ENCODE results near the gene NAIF1.

NAIF1 gene

DNA sequence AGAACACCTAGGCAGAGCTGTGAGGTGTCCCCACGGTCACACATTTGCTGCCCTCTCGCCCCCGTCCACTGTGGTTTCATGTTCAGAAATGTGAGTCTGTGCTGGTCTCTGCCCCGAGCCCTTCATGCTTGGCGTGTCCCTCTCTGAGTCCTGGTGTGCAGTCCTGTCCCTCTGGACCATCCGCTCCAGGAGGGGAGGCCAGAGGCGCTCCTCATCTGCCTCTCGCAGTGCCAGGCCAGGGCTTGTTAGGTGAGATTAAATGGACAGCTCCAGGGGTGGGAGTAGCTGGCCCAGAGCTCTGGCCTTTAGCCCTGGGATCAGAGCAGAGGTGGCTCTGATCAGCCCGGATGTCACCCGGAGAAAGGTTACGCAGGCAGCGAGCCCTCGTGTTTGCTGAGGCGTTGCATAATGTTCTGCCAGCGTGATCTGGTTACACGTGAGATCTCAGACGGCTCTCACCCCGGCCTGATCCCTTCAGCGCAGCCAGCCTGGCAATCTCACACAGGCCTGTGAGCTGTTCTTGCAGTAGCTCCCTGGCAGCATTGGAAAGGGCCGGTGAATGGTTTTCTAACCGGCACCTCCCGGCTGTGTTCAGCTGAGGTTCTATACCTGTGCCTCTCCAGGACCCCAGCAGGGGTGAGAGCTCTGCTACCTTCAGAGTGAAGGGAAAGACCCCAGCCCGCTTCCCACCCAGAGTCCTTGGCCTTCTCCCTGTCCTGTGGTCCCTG is 35.9 kb upstream of the NAIF1 start:
- DNase-seq = peak in 10 of 56 donors; percentile 24 to 56 (median 32)

DNA sequence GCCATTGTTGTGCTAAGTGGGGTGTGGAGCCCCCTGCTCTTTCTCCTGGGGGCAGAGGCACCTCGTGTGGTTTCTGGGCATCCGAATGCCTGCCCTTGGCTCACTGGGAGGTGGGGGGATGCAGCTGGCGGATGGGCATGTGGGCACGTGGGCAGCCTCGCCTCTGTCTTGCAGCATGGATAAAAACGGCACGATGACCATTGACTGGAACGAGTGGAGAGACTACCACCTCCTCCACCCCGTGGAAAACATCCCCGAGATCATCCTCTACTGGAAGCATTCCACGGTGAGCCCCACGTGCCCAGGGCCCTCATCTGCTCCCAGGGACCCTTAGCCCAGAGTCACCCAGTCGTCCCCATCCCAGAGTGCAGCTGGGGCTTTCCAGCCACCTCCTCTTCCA is 35.1 kb upstream of the NAIF1 start:
- DNase-seq = no peak

DNA sequence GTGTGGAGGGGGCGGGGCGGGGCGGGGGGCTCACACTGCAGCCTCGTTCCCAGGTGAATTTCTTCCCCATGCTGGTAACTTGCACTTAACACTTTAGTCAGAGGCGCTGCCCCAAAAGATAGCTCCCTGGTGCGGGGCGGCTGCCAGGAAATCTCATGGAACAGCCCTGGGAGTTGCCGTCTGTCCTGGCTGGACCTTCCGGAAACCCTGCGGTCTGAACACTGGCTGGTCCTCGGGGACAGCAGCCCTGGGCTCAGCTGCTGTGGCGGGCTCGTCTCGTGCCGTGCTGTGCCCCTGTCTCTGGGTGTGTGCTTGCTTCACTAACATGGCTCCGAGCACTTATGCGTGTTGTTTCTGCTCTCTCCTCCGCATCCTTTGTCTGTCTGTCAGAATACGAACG is 34.6 kb upstream of the NAIF1 start:
- no peak for DNase-seq

DNA sequence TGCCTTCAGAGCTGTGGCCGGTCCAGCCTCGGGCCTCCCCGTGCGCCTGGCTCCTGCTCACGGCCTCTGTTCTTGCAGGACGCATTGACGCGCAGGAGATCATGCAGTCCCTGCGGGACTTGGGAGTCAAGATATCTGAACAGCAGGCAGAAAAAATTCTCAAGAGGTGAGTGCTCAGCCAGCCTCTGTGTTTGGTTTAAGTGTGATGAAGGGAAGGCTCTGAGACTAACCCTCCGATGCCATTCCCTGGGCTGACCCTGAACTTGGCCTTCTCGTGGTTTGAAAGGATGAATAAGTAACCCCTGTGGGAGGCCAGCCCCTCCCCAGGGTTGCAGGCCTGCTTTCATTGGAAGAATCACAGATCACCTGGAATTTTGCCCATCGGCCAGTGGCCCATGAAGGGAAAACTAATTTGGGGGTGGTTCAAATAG is 34.1 kb upstream of the NAIF1 start:
- DNase-seq = no peak

DNA sequence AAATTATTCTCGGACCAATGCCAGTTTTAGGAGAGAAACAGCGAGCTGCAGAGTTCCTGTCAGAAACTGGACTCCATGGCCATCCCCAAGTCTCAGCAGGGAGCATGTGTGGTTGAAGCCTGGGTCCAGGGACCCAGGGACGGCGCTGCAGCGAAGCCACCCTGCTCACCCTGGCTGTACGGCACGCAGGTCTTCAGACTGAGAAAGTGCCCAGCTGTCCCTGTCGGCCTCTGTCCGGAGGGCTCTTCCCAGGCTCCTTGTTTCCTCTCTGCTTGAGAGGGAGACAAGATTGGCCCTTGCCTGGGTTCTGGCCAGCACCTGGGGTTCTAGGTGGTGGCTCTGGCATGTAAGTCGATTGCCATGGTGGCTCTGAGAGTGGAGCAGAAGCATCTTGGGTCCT is 33.5 kb upstream of the NAIF1 start:
- no peak for DNase-seq

DNA sequence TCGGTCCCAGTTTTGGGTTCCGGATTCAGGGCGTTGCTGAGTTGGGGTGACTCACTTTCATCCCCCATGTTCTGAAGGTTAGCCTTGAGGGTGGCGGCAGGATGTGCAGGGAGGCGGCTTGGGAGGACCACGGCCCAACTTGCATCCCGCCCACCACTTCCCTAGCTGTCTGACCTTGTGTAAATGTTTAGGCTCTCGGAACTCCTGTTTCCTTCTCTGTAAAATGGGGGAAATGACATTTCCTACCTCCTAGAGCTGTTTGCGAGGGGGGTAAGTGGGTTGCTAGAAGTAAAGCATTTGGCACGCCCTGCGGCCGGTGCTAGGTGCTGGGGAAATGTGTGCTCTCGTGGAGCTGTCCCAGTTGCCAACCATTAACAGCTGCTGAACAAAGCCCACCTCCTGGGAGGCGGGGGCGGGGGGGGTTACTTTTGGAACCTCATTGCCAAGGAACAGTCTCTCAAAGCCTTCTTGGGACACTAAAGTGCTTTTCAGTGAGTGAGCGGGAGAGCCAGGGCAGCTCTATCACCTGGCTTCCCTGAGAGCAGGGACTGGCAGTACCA is 32.9 kb upstream of the NAIF1 start:
- DNase-seq = peak in 3 of 56 donors; percentile 12 to 41 (median 23)

DNA sequence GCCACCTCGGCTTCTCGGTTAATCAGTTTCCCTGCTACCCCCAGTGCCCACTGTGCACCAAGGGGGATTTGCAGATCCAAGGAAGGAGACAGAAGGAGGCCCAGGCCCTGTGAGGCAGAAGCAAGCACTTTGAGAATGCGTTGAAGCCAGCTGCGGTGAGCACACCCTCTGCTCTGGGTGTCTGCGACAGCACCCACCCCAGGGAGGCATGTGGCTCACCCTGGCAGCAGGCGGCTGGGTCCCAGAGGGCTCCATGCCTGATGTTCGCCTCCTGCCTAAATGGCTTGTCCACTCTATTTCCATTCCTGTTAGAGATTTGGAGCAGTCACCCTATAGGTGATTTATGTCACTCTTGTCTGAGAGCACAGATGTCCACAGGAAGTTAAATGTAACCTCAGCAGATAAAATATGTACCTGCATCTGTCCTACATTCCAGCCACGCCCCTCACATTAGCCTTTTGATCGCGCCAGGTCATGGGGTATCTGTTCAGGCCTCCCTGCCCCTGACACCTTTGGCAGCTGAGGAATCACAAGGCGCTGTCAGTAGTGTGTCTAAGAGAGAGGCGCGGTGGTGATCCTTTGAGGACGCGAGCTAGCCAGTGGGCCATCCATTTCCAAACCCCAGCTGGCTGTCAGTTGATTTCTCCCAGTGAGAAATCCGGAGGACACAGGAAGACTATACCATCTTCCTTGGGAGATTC is 32.3 kb upstream of the NAIF1 start:
- DNase-seq = peak in 4 of 56 donors; percentile 26 to 44 (median 30)

DNA sequence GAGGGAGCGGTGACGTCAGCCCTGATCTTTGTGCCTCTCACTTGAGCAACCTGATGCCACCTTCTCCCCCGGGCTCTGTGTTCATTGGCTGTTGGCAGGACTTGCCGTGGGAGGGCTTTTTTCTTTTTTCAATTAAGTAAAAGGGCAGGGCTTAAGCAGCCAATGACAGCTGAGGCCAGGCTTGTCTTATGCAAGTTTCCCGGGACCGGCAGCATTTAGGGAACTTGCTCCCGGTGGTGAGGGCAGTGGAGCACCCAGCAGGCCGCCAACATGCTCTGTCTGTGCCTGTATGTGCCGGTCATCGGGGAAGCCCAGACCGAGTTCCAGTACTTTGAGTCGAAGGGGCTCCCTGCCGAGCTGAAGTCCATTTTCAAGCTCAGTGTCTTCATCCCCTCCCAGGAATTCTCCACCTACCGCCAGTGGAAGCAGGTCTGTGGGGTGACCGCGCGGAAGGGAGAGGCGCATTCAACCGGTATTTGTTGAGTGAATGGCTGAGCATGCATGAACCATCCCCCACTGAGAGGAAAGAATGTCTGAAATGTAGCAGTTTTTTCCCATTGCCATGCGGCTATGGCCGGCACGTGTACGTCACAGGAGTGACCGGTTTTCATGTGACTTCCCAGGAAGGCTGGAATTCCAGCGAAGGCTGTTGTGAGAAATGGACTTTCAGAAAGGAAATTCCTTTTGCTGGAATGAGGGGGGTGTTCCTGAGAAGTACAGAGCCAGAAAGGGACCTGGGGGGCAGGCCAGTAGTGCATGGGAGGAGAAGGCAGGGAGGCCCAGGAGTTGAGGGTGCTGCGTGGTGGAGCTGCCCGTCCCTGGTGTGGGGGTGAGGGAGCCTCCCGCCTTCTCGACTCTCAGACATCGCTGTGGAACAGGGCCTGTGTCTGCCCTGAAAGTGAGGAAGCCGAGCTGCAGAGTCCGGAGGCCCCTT is 31.4 kb upstream of the NAIF1 start:
- DNase-seq = peak in 53 of 56 donors; percentile 44 to 98 (median 80)

DNA sequence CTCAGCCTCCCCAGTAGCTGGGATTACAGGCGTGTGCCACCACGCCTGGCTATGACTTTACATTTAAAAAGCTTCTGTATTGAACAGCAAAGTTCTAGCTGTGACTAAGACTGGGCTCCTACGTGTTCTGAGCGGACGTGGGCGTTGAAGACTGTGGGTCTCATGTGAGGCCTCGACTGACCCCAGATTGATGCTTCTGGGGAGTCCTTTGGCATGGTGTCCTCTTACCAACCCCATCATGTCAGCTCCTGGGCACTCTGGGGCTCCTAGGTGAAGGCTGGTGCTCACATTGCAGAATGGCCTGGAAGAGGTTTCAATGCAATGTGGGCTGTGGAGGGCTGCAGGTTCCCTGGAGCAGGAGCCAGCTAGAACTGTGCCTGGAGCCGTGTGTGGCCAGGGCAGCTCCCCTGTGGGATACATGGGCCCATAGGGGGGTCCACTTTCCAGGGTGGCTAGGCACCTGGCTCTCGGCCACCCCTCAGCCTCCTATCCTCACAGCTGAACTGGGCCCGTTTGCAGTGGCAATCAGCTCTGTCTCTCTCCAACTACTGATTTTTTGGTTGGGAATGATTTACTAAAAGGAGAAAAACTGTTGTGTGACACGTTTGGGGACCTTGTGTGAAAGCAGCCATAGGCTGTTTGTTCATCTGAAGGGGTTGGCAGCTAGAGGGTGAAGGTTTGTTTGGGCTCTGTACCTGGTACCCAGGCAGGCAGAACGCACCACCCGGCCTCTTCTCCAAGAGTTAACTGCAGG is 30.6 kb upstream of the NAIF1 start:
- DNase-seq = peak in 5 of 56 donors; percentile 19 to 58 (median 43)

DNA sequence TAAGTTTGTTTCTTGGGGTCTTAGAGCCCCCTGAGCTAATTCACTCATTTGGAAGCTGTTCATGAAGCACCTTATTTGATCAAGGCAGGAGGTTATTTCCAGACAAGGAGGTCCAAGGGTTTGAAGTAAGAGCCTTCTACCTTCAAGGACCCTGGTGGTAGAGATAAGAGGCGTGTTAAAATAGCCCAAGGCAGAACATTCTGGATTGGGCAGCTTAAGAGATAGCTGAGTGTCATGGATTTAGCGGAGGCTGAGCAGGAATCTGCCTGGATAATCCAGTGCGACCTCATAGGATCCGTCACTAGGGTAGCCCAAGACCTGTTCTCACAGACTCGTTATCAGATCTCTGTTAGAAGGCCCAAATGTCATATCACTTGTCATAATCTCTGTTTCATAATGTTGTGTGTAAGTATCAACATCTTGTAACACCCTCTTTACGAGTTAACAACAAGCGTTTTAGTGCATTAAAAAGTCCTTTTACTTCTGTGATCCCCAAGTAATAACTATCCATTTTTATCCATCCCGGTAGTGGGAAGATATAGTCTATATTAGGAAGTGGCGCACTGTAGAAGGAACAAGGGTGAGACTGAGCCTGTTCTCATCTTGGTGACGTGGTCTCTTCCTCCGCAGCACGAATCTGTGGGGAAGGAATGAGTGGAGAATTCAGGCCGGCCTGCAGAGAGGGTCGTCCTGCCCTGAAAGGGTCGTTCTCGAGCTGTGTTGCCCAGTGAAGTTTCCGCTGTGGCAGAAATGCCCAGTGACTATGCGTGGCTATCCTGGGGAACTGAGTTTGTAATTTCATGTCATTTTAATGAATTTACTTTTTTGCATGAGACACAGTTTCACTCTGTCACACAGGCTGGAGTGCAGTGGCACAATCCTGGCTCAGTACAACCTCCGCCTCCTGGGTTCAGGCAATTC is 29.8 kb upstream of the NAIF1 start:
- DNase-seq = peak in 3 of 56 donors; percentile 12 to 43 (median 29)

DNA sequence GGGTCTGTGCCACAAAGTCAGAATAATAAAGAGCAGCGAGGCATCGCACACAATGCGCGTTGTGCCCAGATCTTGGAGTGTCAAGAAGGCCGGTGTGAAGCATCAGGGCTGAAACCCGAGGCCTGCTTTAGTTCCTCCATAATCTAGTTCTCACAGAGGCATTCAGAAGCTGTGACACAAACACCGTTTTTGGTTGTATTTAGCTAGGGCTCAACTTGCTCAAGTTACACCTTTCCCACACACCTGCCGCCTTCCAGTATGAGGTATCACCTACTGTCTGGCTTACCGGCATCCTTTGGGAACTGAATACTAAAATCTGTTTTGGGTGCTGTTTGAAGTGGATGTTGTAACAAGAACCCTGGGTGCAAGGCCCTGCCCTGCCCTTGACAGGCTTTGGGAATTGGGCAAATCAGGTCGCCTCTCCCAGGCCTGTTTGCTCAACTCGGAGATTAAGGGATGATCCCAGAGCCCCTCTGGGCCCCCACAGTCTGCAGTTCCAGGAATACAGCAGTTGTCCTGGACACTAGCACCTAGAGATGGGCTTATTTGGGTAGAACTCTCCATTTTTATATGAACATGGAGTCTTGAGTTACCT is 27.9 kb upstream of the NAIF1 start:
- no peak for DNase-seq

DNA sequence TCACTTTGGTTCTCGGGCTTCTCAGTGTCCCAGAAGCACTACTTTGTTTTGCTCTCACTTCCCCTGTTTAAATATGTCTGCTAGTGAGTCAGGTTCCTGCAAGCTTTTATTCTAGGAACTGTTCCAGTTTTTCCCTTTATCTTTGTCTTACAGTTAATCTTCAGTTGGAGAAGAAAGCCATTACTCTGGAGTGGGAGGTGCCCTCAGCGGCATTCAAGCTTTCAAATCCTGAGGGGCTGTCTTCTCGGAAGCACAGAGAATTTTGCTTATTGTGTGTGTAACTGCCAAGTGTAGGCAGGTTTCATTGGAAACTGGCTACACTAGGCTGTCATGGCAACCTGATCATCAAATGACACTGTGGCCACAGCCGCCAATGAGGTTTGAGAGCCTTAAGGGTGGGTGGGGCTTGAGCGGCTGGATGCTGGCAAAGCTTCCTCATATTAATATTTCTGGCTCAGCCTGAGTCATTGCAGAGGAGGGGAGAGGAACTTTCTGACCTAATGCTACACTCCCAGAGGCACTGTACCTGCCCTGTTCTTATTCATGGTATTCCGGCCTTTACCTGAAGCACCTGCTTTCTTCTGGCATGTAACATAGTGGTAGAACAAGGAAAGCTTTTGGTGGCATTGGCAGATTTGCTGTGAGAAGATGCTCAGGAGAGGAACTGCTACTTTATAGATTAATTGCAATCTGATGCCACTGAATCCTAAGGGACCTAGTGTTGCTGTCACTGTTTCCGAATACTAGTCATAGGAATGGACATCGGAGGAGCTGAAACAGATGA is 27.2 kb upstream of the NAIF1 start:
- peak in 55 of 56 donors; percentile 27 to 96 (median 80) for DNase-seq

DNA sequence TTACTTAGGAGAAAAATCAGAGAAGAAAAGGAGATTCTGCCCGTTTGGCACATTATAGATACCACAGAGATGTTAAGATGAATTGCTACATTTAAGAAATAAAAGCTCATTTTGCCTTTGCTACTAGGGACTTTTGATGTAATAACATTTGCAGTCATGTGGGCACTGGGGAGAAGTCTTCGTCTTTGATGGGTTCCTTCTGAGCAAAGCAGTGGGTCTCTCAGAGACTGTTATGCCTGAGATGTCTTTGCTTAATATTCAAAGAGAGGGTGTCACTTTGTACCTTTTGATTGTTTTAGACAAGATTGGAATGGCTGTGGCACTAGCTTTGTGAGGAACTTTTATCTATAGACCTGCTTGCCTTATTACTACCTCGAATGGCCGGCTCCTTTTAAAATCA is 25.9 kb upstream of the NAIF1 start:
- no peak for DNase-seq

DNA sequence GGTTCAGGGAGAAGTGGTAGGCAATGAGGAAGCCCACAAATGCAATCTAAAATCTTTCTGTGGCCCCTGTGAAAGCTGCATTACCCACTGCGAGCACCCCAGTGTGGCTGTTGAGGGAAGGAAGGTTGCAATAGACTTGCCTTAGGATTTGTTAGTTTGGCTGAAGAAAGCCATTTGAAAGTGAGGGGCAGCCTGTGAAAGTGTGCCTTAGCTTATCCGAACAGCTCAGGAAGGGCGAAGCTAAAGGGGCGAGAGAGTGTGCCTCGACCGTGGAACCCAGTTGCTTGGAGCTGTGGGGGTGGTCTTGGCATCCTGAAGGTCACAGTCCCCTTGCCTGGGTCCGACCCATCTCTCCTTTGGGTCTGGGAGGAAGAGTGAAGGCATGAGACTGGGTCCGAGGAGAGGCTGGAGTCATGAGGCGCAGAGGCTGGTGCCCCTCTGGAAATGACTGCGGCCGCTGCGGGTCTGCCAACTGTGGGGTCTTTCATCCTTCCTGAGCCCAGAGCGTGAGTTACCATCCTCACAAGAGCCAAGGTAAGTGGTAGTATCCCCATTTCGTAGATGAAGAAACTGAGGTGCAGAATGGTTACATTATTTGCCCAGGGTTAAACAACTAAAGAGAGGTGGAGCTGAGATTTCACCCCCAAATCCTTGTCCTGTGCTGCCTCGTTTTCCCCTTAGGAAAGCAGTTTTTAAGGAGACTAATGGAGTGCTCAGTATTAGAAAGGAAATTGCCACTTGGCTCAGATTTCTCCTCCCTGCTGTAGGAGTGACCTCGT is 25.3 kb upstream of the NAIF1 start:
- no peak for DNase-seq

DNA sequence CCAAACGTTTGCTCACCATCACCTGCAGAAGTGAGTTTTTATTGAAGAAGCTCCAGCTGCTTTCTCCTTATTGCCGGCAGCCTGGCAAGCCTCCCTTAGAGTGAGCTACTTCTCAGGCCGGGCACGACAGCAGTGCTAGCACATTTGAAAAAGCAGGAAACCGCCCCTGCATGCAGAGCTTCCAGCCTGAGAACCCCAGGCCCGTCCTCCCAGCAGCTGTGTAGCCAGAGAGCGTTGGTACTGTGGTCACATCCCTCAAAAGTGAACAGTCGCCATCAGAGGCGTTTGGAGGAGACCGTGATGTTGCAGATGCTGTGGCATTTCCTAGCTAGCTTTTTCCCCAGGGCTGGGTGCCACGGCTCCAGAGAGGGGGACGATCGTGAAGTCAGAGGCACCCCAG is 24.5 kb upstream of the NAIF1 start:
- DNase-seq = peak in 32 of 56 donors; percentile 26 to 85 (median 69)

DNA sequence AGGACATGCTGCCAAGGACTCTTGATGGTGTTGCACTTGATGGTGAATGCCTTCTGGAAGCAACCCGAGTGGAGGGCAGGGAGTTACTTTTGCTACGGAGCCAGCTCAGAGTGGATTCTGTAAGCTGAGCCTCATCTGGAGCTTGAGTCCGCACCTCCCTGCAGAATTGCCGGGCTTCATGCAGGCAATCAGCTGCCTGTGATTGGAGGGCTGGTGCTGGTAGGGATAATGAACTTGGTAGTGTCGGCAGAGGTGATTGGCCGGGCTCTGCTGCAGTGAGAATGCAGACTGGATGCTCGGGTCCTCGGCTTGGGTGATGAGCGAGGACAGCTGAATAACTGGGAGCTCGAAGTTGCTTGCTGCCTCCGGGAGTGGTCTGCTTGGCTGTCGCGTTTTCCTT is 24.0 kb upstream of the NAIF1 start:
- DNase-seq = peak in 54 of 56 donors; percentile 38 to 96 (median 80)

DNA sequence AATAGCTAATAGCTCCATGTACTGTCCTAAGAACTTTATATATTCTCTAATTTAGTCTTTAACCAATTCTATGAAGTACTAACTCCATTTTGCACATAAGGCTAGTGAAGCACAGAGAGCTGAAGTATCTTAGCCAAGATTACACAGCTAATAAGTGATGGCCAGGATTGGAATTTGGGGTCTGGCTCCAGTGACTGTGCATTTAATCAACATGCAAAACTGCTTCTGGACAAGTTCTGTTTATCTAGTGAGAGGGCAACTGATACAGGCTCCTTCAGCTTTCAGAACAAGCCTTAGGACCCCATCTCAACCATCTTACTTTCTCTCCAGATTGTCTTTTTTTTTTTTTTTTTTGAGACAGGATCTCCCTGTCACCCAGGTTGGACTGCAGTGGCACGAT is 22.2 kb upstream of the NAIF1 start:
- DNase-seq = no peak
